Measurements from ENCODE around the gene SHISAL1. TPM values are rescaled to one million over a fixed set of nuclear protein-coding genes. Genes with fewer than 3 reads are reported as not detected.

The SHISAL1 gene
- polyA plus RNA-seq, 1 donor (not counting 4 experiments of a cell fraction or from before 2014, with no cell fraction given) = 0.24 TPM

- dilution Hi-C loops (cut with MboI; ENCODE audit: extremely low pct_ligation_motif_present, low sequenced_read_pairs) = no loop called here
- TF ChIP-seq CTCF (optimal IDR thresholded peaks at IDR 0.05 in 1 of 3, IDR thresholded peaks at IDR 0.05 in 1 of 3, conservative IDR thresholded peaks at IDR 0.05 in 1 of 3; ENCODE audit: extremely low read depth in 1 of 3, insufficient read depth in 2 of 3, low read length in 3 of 3) = no peak
- no peak for TF ChIP-seq EZH2 (IDR thresholded peaks at IDR 0.05; ENCODE audit: low read length)
- no peak overlapping the region for H3K27ac ChIP-seq (ENCODE audit: control insufficient read depth, insufficient read depth, low read length)
- DNase-seq (ENCODE audit: low read depth, low spot score) (no peak), FAIRE-seq (no peak)
- no peaks in the 10 kb centered on the region for H3K9me1 ChIP-seq (ENCODE audit: control insufficient read depth, extremely low read depth, insufficient read depth, low read length)
- H3K9ac ChIP-seq (ENCODE audit: control insufficient read depth, extremely low read depth, insufficient read depth, low read length) = no peak overlapping the region
- no peak overlapping the region for H2AFZ ChIP-seq (ENCODE audit: control insufficient read depth, low read length)
- H3K4me2 ChIP-seq (ENCODE audit: control insufficient read depth, extremely low read depth, insufficient read depth, low read depth, low read length) = no peak overlapping the region
- H4K20me1 ChIP-seq (ENCODE audit: control insufficient read depth, extremely low read depth, insufficient read depth, low read length) = peaks cover 3% of the 10 kb centered on the region
- H3K79me2 ChIP-seq (ENCODE audit: control insufficient read depth, insufficient read depth, low read length) = no peaks in the 10 kb centered on the region
- no peaks in the 10 kb centered on the region for H3K9me3 ChIP-seq (ENCODE audit: control insufficient read depth, low read depth, low read length)
- peaks cover under 1% of the 10 kb centered on the region for H3K4me1 ChIP-seq (ENCODE audit: control insufficient read depth, extremely low read depth, insufficient read depth, low read length)
- peaks cover 70% of the 10 kb centered on the region for H3K27me3 ChIP-seq (ENCODE audit: control insufficient read depth, extremely low read depth, insufficient read depth, low read length)
- no peak overlapping the region for H3K4me3 ChIP-seq (ENCODE audit: control insufficient read depth in 2 of 3, extremely low read depth in 1 of 3, insufficient read depth in 2 of 3, low read depth in 1 of 3, low read length in 3 of 3)
- no peaks in the 10 kb centered on the region for H3K36me3 ChIP-seq (ENCODE audit: control insufficient read depth in 2 of 2, extremely low read depth in 1 of 2, insufficient read depth in 2 of 2, low read length in 2 of 2)
Measured at GRCh38 chr22:44342347-44342956, 29.7 kb upstream of the SHISAL1 start.

- H3K36me3 ChIP-seq (ENCODE audit: control insufficient read depth in 2 of 2, extremely low read depth in 1 of 2, insufficient read depth in 2 of 2, low read length in 2 of 2) = no peaks in the 10 kb centered on the region
- dilution Hi-C loops (cut with MboI; ENCODE audit: extremely low pct_ligation_motif_present, low sequenced_read_pairs) = no loop called here
- no peak overlapping the region for H3K4me2 ChIP-seq (ENCODE audit: control insufficient read depth, extremely low read depth, insufficient read depth, low read depth, low read length)
- TF ChIP-seq CTCF (optimal IDR thresholded peaks at IDR 0.05 in 1 of 3, IDR thresholded peaks at IDR 0.05 in 1 of 3, conservative IDR thresholded peaks at IDR 0.05 in 1 of 3; ENCODE audit: extremely low read depth in 1 of 3, insufficient read depth in 2 of 3, low read length in 3 of 3) (no peak), EZH2 (IDR thresholded peaks at IDR 0.05; ENCODE audit: low read length) (no peak)
- no peak overlapping the region for H3K27ac ChIP-seq (ENCODE audit: control insufficient read depth, insufficient read depth, low read length)
- peaks cover 67% of the 10 kb centered on the region for H3K27me3 ChIP-seq (ENCODE audit: control insufficient read depth, extremely low read depth, insufficient read depth, low read length)
- no peak overlapping the region for H2AFZ ChIP-seq (ENCODE audit: control insufficient read depth, low read length)
- no peak overlapping the region for H3K4me3 ChIP-seq (ENCODE audit: control insufficient read depth in 2 of 3, extremely low read depth in 1 of 3, insufficient read depth in 2 of 3, low read depth in 1 of 3, low read length in 3 of 3)
- FAIRE-seq (no peak), DNase-seq (ENCODE audit: low read depth, low spot score) (no peak)
- no peaks in the 10 kb centered on the region for H3K9me1 ChIP-seq (ENCODE audit: control insufficient read depth, extremely low read depth, insufficient read depth, low read length)
- no peaks in the 10 kb centered on the region for H3K79me2 ChIP-seq (ENCODE audit: control insufficient read depth, insufficient read depth, low read length)
- H3K9me3 ChIP-seq (ENCODE audit: control insufficient read depth, low read depth, low read length) = no peaks in the 10 kb centered on the region
- H4K20me1 ChIP-seq (ENCODE audit: control insufficient read depth, extremely low read depth, insufficient read depth, low read length) = peaks cover 3% of the 10 kb centered on the region
- no peak overlapping the region for H3K9ac ChIP-seq (ENCODE audit: control insufficient read depth, extremely low read depth, insufficient read depth, low read length)
- peaks cover 2% of the 10 kb centered on the region for H3K4me1 ChIP-seq (ENCODE audit: control insufficient read depth, extremely low read depth, insufficient read depth, low read length)
Measured at GRCh38 chr22:44341431-44342346, 28.9 kb upstream of the SHISAL1 start.
